Hepatocyte (in vitro differentiated cells): ENCODE data around the gene GCDH. TPM values are rescaled to one million over a fixed set of nuclear protein-coding genes. Genes with fewer than 3 reads are reported as not detected.
A peak's percentile ranks its signal among the peaks of the same experiment; 100 is the strongest.
"Not testable (repeated sequence)": the region's sequence is repeated elsewhere in the genome, so short reads cannot be mapped to it uniquely, and the experiment has no call there.

Experiments
- DNase-seq: peaks from one replicate; pipeline ENCODE4 v3.0.0-alpha.2; 2016; ENCODE audit warnings: low spot score
- H2AFZ ChIP-seq: fragments of 200-600 bp; sonication (generic); 2 replicates; pipeline ENCODE4 v1.6.0; 2016; ENCODE audit warnings: antibody characterized with exemption, mild to moderate bottlenecking
- H3K27ac ChIP-seq: fragments of 200-600 bp; sonication (generic); 2 replicates; pipeline ENCODE4 v1.5.1; 2016; ENCODE audit warnings: mild to moderate bottlenecking
- H3K27me3 ChIP-seq: fragments of 200-600 bp; sonication (generic); 2 replicates; pipeline ENCODE4 v1.6.1; 2016
- H3K36me3 ChIP-seq: fragments of 200-600 bp; sonication (generic); replicated peaks from 2 replicates; pipeline ENCODE4 v1.5.1; 2016; ENCODE audit warnings: low read depth; ENCODE audit not compliant: insufficient read depth
- H3K4me1 ChIP-seq: fragments of 200-600 bp; sonication (generic); 2 replicates; pipeline ENCODE4 v1.5.1; 2016; ENCODE audit warnings: mild to moderate bottlenecking, moderate library complexity; ENCODE audit not compliant: insufficient read depth
- H3K4me2 ChIP-seq: fragments of 200-600 bp; sonication (generic); 2 replicates; pipeline ENCODE4 v1.6.0; 2016
- H3K4me3 ChIP-seq: fragments of 200-600 bp; sonication (generic); 2 replicates; pipeline ENCODE4 v1.5.1; 2016; ENCODE audit warnings: mild to moderate bottlenecking
- H3K79me2 ChIP-seq: fragments of 200-600 bp; sonication (generic); 2 replicates; pipeline ENCODE4 v1.6.0; 2017; ENCODE audit warnings: mild to moderate bottlenecking
- H3K9me2 ChIP-seq: fragments of 200-600 bp; sonication (generic); replicated peaks from 2 replicates; pipeline ENCODE4 v1.6.0; 2017; ENCODE audit warnings: mild to moderate bottlenecking; ENCODE audit not compliant: insufficient read depth
- H3K9me3 ChIP-seq: fragments of 200-600 bp; sonication (generic); 2 replicates; pipeline ENCODE4 v1.5.1; 2016; ENCODE audit warnings: low read depth, mild to moderate bottlenecking
- H4K20me1 ChIP-seq: fragments of 200-600 bp; sonication (generic); 2 replicates; pipeline ENCODE4 v1.6.0; 2016; ENCODE audit warnings: mild to moderate bottlenecking; ENCODE audit not compliant: insufficient read depth, poor library complexity, severe bottlenecking
- EZH2 ChIP-seq: fragments of 200-600 bp; sonication (generic); IDR thresholded peaks from 2 replicates; pipeline ENCODE4 v1.6.1; 2016; ENCODE audit warnings: antibody characterized with exemption, mild to moderate bottlenecking, borderline replicate concordance
- EZH2phosphoT487 ChIP-seq: fragments of 200-600 bp; sonication (generic); IDR thresholded peaks from one replicate; pipeline ENCODE4 v1.6.1; 2018; ENCODE audit warnings: antibody characterized with exemption, mild to moderate bottlenecking, low read depth, moderate library complexity; ENCODE audit not compliant: unreplicated experiment, severe bottlenecking
- WGBS: methylation state at CpG from one replicate; pipeline ENCODE4 v1.1.6; 2016; ENCODE audit warnings: low lambda C conversion rate; ENCODE audit errors: missing lambda C conversion rate; 5-methylcytosine and 5-hydroxymethylcytosine counted together
- polyA plus RNA-seq: library from polyadenylated mRNA; unstranded; fragments of >200 nt; fragmentation: Nextera tagmentation; extraction: Ambion mirVana; gene quantifications from 2 replicates; pipeline ENCODE4 v1.2.1, GENCODE V29; 2016
- total RNA-seq: library from RNA; depleted of rRNA; stranded (reverse); fragments of >200 nt; gene quantifications from 2 replicates; pipeline ENCODE4 v1.2.3, GENCODE V29; 2014
- TF ChIP-seq, protein P1 (sequence below): fragments of 200-600 bp; sonication (generic); IDR thresholded peaks from 2 replicates; pipeline ENCODE4 v1.5.1; 2016; ENCODE audit warnings: antibody characterized with exemption, mild to moderate bottlenecking; ENCODE audit not compliant: poor library complexity

Gene GCDH
- total and polyA plus RNA-seq, 2 experiments from 2014 or later = 23.4 to 31.7 TPM

DNA sequence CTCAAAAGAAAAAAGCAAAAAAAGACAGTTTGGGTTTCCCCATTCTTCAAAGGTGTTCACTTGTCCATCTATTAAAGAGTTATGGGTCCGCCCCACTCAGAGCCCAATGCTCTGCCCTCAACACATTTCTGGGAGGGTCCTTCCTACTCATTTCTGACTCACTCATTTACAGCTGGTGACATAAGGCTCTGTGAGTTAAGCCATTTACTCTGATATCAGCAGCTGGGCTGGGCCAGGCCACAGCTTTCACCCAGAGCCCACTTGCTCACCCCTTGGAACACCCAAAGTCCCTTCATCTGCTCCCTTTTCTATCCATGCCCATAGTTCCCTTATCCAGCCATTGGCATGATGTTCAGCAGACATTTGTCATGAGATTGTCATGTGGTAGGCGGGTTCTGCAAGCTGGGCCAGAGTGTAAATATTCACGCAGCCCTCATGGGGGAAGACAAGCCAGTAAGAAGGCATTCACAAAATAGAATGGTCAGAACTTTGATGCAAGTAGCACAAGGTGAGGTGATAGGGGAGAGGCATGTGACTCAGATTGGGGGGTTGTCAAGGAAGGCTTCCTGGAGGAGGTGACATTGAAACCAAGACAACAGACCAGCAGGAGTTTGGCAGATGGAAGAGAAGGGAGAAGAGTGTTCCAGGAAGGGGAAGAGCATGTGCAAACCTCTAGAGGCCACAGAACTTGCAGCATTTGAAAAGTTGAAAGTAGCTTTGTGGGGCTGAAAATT lies 46.8 kb upstream of the GCDH start:
- no peaks in the 10 kb centered on the region for H3K9me3 ChIP-seq
- no peaks in the 10 kb centered on the region for H3K36me3 ChIP-seq
- no peaks in the 10 kb centered on the region for H3K4me1 ChIP-seq
- H3K4me3 ChIP-seq = no peak overlapping the region
- no peaks in the 10 kb centered on the region for H3K79me2 ChIP-seq
- peaks cover 29% of the 10 kb centered on the region for H3K27me3 ChIP-seq
- H2AFZ ChIP-seq = no peak overlapping the region
- H3K27ac ChIP-seq = no peak overlapping the region
- TF ChIP-seq, protein P1, sequence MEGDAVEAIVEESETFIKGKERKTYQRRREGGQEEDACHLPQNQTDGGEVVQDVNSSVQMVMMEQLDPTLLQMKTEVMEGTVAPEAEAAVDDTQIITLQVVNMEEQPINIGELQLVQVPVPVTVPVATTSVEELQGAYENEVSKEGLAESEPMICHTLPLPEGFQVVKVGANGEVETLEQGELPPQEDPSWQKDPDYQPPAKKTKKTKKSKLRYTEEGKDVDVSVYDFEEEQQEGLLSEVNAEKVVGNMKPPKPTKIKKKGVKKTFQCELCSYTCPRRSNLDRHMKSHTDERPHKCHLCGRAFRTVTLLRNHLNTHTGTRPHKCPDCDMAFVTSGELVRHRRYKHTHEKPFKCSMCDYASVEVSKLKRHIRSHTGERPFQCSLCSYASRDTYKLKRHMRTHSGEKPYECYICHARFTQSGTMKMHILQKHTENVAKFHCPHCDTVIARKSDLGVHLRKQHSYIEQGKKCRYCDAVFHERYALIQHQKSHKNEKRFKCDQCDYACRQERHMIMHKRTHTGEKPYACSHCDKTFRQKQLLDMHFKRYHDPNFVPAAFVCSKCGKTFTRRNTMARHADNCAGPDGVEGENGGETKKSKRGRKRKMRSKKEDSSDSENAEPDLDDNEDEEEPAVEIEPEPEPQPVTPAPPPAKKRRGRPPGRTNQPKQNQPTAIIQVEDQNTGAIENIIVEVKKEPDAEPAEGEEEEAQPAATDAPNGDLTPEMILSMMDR = no peak
- no peak for TF ChIP-seq EZH2
- TF ChIP-seq EZH2phosphoT487 = no peak
- H3K4me2 ChIP-seq = no peak overlapping the region
- no peak for DNase-seq
- H4K20me1 ChIP-seq = no peaks in the 10 kb centered on the region
- WGBS = 87% methylated on average over 3 of the region's 3 CpGs
- no peaks in the 10 kb centered on the region for H3K9me2 ChIP-seq

DNA sequence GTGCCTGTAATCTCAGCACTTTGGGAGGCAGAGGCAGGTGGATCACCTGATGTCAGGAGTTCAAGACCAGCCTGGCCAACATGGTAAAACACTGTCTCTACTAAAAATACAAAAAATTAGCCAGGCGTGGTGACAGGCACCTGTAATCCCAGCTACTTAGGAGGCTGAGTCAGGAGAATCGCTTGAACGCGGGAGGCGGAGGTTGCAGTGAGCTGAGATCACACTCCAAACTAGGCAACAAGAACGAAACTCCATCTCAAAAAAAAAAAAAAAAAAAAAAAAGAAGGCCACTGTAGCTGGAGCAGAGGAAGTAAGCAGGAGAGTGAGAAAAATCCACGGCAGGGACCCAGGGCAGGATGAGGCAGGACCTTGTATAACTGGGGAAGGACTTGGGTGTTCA lies 44.3 kb upstream of the GCDH start:
- H3K9me2 ChIP-seq, H4K20me1 ChIP-seq, H3K27me3 ChIP-seq, H3K27ac ChIP-seq, H3K79me2 ChIP-seq, H3K4me2 ChIP-seq, H3K9me3 ChIP-seq, H3K36me3 ChIP-seq, H3K4me3 ChIP-seq, DNase-seq, H3K4me1 ChIP-seq, H2AFZ ChIP-seq: not testable (repeated sequence)
- WGBS = 91% methylated on average over 6 of the region's 7 CpGs

DNA sequence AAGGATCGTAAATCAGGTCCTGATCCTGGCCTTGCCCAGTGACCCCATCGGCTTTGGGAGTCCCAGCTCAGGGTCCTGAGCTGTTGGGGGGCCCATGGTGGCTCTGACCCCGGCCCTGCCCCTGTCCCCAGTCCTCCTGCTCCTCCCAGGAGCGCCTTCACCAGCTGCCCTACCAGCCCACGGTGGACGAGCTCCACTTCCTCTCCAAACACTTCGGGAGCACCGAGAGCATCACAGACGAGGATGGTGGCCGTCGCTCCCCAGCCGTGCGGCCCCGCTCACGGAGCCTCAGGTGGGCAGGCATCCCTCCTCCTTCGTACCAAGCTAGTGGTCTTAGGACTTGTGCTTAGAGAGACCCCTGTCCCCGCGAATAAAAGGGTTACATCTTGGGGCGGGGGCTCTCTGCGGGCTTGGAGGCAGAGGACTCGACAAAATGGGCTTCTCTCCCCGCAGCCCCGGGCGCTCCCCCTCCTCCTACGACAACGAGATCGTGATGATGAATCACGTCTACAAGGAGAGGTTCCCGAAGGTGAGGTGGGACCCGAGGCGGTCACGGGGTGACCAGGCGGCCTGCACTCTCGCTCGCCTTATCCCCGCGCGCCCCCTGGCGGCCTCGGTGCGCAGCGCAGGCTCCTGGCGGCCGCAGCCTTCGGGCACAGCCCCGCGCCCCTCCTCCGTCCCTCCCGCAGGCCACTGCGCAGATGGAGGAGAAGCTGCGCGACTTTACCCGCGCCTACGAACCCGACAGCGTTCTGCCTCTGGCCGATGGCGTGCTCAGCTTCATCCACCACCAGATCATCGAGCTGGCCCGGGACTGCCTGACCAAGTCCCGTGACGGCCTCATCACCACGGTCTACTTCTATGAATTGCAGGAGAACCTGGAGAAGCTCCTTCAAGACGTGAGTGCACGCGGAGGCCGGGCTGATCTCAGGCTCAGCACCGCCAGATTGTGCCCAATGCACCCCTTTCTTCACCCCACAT lies 43.5 kb upstream of the GCDH start:
- no peaks in the 10 kb centered on the region for H3K36me3 ChIP-seq
- H3K4me3 ChIP-seq = no peak overlapping the region
- no peaks in the 10 kb centered on the region for H3K4me1 ChIP-seq
- H3K9me3 ChIP-seq = no peaks in the 10 kb centered on the region
- H3K79me2 ChIP-seq = no peaks in the 10 kb centered on the region
- TF ChIP-seq, protein P1 = peak; percentile 99
- TF ChIP-seq EZH2 = no peak
- no peak overlapping the region for H3K27ac ChIP-seq
- DNase-seq = peak; percentile 93
- H3K4me2 ChIP-seq = peak overlapping the region; percentile 76
- 27% methylated on average over 63 of the region's 69 CpGs for WGBS
- H3K27me3 ChIP-seq = no peaks in the 10 kb centered on the region
- H2AFZ ChIP-seq = peak overlapping the region; percentile 59
- H4K20me1 ChIP-seq = no peaks in the 10 kb centered on the region
- no peaks in the 10 kb centered on the region for H3K9me2 ChIP-seq

DNA sequence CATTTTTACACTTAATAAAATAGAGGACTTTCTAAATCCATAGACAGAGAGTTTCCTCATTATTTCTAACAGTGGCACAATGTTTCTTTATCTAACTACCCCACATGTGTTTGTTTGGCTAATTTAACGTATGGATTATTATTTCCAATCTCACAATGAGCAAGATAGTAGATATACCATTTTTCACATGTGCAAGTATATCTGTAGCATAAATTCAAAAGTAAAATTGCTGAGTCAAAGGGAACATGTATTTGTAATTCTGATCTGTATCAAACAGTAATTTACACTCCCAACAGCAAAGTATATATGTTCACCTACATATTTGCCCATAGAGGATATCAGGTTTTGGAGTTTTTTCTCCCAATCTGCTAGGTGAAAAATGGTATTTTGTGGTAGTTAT lies 34.3 kb upstream of the GCDH start:
- no peaks in the 10 kb centered on the region for H3K9me2 ChIP-seq
- TF ChIP-seq EZH2 = no peak
- TF ChIP-seq, protein P1 = no peak
- TF ChIP-seq EZH2phosphoT487 = no peak
- no peaks in the 10 kb centered on the region for H3K36me3 ChIP-seq
- H3K27me3 ChIP-seq = no peaks in the 10 kb centered on the region
- no peak overlapping the region for H3K27ac ChIP-seq
- H3K9me3 ChIP-seq = no peaks in the 10 kb centered on the region
- WGBS = 79% methylated on average over 1 of the region's 1 CpG
- H3K4me2 ChIP-seq = no peak overlapping the region
- no peak overlapping the region for H2AFZ ChIP-seq
- no peaks in the 10 kb centered on the region for H3K79me2 ChIP-seq
- no peak overlapping the region for H3K4me3 ChIP-seq
- no peak for DNase-seq
- H4K20me1 ChIP-seq = no peaks in the 10 kb centered on the region
- H3K4me1 ChIP-seq = no peaks in the 10 kb centered on the region
